Activated CD4-positive, alpha-beta T cell treated with anti-CD3 and anti-CD28 coated beads for 48 hours (primary cell): Measurements from ENCODE around the gene RBM26.
"Not testable (repeated sequence)": the region's sequence is repeated elsewhere in the genome, so short reads cannot be mapped to it uniquely, and the experiment has no call there.

Source experiments
- DNase-seq: peaks from one replicate; pipeline ENCODE4 v3.0.0-alpha.2; 2020

The RBM26 gene

DNA sequence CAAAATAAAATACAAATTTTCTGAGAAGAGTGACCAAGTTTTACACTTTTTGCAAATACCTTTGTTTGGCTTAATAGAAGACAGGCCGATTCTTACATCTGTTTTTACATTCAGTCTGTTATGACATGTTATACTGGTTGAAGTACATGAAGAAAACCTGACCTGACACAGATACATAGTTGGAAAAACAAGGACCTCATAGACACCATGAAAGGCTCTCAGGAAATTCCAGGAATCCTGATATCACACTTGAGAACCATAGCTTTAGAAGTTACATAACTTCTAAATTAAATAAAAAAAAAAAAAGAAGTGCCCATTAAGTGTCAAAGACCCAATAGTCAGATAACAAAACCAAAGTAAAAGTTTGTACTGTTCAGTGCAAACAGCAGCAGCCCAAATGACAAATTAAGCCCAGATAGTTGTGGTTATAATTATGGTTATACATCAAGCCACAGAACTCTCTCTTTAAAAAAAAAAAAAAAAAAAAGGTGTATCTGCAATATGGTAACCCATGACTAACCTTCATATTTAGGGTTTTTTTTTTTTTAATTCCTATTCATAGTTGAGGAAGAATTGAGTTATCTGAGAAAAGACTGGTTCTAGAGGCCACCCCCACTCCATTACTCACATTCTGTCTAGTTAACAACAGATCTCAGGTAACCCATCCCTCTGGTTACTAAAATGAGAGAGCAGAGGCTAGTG, 19.8 kb downstream of the RBM26 start:
- DNase-seq = peak; percentile 45

GRCh38 chr13:79385694-79386093, 20.4 kb downstream of the RBM26 start:
- peak; percentile 52 for DNase-seq

DNA sequence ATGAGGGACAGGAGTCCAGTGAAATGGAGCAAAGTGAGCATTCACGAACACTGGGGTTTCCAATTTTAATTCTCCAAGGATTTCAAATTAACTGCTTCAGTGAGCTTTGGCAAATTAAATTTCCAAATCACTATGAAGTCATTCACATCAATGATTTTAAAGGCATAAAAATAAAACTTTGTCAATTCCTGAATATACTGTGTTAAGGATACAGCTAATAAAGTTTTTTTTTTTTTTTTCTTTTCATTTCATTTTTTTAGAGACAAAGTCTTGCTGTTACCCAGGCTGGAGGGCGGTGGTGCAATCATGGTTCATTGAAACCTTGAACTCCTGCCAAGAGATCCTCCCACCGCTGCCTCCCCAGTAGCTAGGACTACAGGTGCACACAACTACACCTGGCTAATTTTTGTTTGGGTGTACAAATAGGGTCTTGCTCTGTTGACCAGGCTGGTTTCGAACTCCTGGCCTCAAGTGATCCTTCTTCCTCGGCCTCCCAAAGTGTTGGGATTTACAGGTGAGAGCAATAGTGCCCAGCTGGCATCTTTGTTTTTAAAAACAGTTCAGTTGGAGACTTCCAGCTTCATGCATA, 21.9 kb downstream of the RBM26 start:
- DNase-seq = no peak

DNA sequence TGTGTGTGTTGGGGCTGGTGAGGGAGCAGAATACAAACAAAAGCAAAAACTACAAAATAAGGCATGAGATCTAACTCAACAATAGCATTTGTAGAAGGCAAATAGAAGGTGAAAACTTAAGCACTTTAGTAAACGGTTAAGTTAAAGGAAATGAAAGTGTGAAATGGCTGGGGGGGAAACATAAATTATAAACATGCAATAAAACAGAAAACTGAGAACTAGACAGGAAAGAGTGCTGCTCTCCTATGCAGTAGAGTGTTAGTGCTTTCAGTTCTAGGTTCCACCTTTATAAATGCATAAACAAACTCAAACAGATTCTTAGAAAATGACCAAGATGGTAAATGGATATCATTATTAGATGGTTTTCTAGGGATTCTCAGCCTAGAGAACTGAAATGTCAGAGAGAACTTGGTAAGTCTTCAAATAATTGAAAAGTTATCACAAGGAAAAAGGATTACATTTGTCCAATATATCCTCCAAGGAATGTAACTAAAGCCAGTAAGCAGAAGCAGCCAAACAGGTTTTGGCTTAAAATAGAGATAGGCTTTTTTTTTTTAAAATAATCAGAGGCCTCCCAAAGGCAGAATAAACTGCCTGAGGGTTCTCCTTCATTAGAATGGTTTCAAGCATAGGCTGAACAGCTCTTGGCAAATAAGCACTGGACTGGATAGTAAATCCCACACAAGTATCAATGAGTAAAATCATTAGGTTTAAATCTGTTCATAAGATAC, 23.3 kb downstream of the RBM26 start:
- no peak for DNase-seq

GRCh38 chr13:79380997-79381396, 25.1 kb downstream of the RBM26 start:
- no peak for DNase-seq

- DNase-seq = no peak
These were observed 26.8 kb downstream of the RBM26 start for GRCh38 chr13:79379274-79379673.

GRCh38 chr13:79376843-79377242, 29.2 kb downstream of the RBM26 start:
- DNase-seq = no peak

GRCh38 chr13:79374578-79374977, 31.5 kb downstream of the RBM26 start:
- DNase-seq = no peak

DNA sequence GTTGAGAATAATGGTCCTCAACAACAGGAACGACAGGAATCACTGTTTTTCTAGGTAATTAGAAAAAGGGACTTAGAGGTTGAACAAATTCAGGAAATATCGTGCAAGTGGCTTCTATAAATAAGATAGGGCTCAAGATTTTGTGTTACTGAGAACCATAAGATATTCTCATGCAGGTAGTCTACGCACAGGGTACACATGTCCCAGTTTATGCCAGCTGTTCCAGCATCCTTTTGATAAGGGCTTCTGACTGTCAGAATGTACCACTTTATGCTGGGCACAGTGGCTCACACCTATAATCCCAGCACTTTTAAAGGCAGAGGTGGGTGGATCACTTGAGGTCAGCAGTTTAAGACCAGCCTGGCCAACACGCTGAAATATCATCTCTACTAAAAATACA, 32.1 kb downstream of the RBM26 start:
- no peak for DNase-seq

DNA sequence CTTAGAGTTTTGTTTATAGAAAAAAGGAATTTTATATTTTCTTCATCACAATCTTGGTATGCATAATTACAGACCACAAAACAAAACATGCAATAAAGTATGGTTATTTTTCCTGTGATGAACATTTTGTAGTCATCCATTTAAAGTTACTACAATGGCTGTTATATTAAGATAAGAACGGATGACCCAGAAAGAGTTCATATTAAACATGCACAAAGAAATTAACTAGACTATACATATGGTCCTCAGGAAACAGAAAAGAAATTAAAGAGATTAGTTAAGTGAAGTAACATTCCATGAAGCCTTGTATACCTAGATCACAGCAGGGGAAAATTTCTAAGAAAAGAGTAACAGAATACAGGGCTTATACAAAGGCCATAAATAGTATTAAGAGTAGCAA, 36.8 kb downstream of the RBM26 start:
- DNase-seq = no peak

GRCh38 chr13:79365981-79366380, 40.1 kb downstream of the RBM26 start:
- DNase-seq = no peak

DNA sequence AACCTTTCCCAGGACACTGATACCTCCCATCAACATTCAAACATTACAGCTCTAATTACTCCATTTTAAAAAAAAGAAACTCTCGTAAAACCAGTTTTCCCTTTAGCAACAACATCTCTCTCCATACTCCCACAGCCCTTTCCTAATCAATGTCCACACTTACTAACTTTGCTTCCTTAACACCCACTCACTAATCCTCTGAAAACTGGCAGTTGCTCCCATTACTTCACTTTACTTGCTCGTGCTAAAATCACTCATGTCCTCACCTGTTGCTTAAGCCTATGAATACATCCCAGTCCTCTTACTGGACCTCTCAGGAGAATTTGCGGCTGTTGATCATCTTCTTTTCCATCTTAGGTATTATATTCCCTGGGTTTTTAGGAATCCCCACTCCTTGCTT, 44.8 kb downstream of the RBM26 start:
- DNase-seq = no peak

DNA sequence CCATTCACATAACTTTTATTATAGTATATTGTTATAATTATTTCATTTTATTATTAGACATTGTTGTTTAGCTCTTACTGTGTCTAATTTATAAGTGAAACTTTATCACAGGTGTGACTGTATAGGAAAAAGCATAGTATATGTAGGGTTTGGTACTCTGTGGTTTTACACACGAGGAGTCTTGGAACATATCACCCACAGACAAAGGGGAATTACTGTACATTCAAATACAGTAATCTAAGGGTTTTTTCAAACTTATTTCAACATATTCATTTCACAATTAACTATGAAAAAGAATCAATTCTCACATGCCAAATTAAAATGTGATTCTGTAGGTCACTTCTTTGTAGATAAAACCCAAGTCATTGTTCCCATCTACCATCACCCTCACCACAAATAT, 46.0 kb downstream of the RBM26 start:
- DNase-seq = no peak

GRCh38 chr13:79359064-79359463, 47.0 kb downstream of the RBM26 start:
- no peak for DNase-seq

- DNase-seq = no peak
These were observed 51.8 kb downstream of the RBM26 start for GRCh38 chr13:79354285-79354684.

DNA sequence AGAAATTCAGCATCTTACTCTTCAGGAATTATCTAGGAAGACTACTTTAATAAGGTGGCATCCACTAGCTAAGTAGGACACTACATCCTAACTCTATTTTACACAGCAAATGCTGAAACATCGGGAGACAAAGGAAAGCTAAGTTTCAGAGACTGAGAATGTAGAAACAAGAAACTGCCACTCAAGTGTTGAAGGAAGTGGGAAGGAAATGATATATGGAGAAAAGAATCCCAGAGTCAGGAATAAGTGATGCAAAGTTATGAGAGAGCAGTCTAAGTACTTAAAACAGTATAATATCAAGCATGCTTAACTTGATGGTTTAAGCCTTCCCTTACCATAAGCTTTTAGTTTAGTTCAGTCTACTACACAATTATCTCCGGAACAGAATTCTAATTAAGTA, 52.4 kb downstream of the RBM26 start:
- DNase-seq = no peak

GRCh38 chr13:79352107-79352506, 53.9 kb downstream of the RBM26 start:
- no peak for DNase-seq

GRCh38 chr13:79349608-79350007, 56.4 kb downstream of the RBM26 start:
- DNase-seq = not testable (repeated sequence)

DNA sequence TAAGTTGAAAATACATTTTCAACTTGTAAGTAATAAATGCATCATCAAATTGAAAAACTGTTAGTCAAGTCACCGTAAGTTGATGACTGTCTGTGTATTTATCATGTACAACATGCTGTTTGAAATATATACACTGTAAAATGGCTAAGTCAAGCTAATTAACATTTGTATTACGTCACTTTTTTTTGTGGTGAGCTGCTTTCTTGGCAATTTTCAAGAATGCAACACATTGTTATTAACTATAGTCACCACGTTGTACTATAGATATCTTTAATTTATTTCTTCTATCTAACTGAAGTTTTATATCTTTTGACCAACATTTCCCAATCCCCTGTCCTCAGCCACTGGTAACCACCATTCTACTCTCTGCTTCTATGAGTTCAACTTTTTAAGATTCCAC, 57.0 kb downstream of the RBM26 start:
- no peak for DNase-seq

DNA sequence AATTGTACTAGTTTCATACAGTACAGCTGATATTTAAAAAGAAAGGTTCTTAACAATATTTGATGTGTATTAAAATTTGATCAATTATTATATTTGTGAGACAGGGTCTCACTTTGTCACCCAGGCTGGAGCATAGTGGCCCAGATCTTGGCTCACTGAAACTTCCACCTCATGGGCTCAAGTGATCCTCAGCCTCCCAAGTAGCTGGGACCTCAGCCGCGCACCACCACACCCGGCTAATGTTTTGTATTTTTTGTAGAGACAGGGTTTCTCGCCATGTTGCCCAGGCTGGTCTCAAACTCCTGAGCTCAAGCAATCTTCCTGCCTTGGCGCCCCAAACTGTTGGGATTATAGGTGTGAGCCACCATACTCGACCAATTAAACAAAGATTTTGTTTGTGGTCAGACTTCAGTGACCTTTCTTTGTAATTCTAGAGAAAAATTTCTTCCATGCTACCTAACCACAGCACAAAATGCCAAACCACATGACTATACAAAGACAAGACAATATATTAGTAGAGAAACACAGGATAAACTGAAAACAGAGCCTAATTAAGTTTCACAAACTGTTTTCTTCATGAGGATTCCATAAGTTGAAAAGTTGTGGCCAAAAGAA, 59.6 kb downstream of the RBM26 start:
- no peak for DNase-seq

DNA sequence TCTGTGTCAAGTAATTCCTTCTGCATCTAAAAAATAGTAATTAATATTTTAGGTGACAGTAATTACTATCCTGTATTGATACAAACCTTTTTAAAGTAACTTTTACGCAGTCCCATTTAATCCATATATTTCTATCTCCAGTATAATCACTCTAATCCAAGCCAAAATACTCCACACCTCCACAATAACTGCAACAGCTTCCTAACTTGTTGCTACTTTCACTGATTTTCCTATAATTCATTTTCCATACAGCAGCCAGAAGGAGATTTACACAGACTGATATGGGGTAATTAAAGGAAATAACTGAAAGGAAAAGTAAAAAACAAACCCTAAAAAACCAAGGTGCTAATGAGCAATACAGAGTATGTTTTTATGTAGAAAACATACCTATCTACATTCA, 64.9 kb downstream of the RBM26 start:
- DNase-seq = no peak

DNA sequence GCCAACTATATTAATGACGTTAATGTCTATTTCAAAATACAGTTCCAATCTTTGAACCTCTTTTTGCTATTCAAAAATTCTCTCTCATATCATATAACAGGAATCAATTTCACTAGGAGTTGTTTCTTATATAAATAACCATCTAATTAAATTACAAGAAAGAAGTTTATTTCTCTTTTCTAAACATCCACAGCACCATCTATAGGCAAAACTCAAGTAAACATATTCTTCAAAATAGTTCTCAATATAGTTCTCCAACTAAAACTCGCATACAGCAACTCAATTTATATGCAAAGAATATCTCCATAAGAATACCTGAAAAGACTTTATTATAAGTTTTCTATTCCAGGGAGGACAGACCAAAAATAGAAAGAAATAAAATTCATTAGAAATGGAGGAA, 65.6 kb downstream of the RBM26 start:
- DNase-seq = no peak

GRCh38 chr13:79338343-79338742, 67.7 kb downstream of the RBM26 start:
- no peak for DNase-seq

DNA sequence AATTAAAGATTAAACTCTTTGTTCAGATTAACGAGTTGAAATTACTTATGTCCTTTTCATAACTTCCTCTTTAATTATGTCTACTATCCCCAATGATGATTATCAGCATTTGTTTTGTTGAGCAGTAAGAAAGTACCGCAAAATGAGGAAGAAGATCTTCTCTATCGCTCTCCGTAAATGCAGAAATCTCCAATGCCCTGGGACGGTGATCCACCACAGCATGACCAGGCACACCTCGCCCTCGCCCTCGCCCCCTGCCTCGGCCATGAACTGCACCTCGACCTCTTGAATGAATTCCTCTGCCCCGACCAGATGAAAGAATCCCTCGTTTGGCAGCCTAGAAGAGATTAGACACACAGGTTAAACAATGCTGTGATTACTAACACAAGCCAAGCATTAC, 69.1 kb downstream of the RBM26 start:
- no peak for DNase-seq
